OCI-LY1 (cell line): ENCODE measurements around the gene RAI1.

Source experiments
- EZH2 ChIP-seq: fragments of 200-600 bp; sonication (generic), shearing (Covaris generic); IDR thresholded peaks from 2 replicates; pipeline ENCODE4 v1.8.0; 2017; ENCODE audit warnings: borderline replicate concordance, mixed run types, mild to moderate bottlenecking, antibody characterized with exemption, low read length, moderate library complexity, mixed read lengths
- TF ChIP-seq, protein P1 (sequence below): fragments of 200-600 bp; sonication (generic), shearing (Covaris generic); IDR thresholded peaks from 2 replicates; pipeline ENCODE4 v1.5.1; 2017; ENCODE audit warnings: mild to moderate bottlenecking, antibody characterized with exemption, low read length, moderate library complexity, mixed read lengths

- TF ChIP-seq, protein P1, sequence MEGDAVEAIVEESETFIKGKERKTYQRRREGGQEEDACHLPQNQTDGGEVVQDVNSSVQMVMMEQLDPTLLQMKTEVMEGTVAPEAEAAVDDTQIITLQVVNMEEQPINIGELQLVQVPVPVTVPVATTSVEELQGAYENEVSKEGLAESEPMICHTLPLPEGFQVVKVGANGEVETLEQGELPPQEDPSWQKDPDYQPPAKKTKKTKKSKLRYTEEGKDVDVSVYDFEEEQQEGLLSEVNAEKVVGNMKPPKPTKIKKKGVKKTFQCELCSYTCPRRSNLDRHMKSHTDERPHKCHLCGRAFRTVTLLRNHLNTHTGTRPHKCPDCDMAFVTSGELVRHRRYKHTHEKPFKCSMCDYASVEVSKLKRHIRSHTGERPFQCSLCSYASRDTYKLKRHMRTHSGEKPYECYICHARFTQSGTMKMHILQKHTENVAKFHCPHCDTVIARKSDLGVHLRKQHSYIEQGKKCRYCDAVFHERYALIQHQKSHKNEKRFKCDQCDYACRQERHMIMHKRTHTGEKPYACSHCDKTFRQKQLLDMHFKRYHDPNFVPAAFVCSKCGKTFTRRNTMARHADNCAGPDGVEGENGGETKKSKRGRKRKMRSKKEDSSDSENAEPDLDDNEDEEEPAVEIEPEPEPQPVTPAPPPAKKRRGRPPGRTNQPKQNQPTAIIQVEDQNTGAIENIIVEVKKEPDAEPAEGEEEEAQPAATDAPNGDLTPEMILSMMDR, result peak; percentile 67
- TF ChIP-seq EZH2, result no peak
Measured at GRCh38 chr17:17774009-17774881, 93.0 kb downstream of the RAI1 start.
